Measurements from ENCODE around the gene ENTREP1.
A peak's percentile ranks its signal among the peaks of the same experiment; 100 is the strongest.
"Not testable (repeated sequence)": the region's sequence is repeated elsewhere in the genome, so short reads cannot be mapped to it uniquely, and the experiment has no call there.

The ENTREP1 gene

DNA sequence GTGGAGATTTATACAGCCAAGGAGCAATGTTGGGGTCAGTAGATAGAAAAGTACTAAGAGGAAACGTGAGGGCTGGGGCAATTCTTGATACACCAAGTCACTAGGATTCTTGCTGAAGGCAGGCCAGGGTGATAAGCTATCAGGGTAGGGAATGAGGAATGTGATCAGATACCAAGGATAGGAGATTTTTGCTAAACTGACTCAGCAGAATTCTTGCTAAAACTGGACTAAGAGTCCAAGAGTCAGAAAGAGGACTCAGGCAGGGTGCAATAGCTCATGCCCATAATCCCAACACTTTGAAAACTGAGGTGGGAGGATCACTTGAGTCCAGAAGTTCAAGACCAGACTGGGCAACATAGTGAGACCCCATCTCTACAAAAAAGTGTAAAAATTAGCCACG is 71.7 kb downstream of the ENTREP1 start:
- no peak for DNase-seq (ENCODE audit: extremely low spot score, insufficient read length, low read depth)
- no peak for FAIRE-seq

DNA sequence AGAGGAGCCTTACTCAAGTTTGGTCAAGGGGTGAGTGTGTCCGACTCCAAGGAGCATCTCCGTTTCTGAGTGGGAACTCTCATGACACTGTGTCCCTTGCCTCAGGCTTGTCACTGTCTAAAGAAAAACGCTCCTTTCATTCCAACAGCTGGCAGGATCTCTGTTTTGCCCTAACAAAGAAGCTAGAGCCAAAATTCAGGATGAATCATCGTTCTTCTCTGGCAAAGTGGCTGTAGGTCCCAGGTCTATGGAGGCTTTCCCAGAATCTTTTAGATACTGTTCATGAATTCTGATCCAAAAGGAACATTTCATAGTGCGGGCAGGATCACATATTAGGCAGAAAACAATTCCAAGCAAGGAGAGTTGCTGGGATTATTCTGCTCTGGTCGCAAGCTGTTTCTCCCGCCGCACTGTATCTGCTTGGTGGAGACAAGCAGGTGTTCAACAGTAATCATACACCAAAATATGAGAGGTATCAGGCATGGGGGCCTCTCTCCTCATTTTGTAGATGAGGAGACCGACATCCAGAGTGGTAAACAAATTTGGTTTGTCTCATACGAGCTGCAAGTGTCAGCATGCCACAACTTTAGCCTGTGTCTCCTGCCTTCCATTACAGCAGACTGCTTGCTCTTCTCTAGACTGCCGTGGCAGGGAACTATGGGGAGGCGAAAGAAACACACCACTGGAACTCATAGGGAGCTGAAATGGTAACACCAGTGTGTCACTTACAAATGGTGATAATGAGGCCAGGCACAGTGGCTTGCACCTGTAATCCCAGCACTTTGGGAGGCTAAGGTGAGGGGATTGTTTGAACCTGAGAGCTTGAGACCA is 72.6 kb downstream of the ENTREP1 start:
- DNase-seq (ENCODE audit: extremely low spot score, insufficient read length, low read depth) (no peak), FAIRE-seq (no peak)

DNA sequence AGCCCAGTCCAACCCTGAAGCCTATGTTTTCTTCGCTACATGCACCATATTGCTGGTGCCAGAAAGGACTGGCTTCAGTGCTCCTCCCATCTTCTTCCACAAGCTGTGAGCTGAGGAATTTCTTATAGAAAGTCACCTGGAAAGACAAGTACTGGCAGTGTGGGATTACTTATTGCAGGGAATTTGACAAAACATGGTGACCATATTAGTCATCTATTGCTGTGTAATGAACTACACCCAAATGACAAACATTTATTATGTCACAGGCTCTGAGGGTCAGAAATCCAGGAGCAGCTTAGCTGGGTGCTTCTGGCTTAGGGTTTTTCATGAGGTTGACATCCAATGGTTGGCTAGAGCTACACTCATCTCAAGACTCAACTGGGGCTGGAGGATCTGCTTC is 75.5 kb downstream of the ENTREP1 start:
- no peak for DNase-seq (ENCODE audit: extremely low spot score, insufficient read length, low read depth)
- FAIRE-seq, result no peak

DNA sequence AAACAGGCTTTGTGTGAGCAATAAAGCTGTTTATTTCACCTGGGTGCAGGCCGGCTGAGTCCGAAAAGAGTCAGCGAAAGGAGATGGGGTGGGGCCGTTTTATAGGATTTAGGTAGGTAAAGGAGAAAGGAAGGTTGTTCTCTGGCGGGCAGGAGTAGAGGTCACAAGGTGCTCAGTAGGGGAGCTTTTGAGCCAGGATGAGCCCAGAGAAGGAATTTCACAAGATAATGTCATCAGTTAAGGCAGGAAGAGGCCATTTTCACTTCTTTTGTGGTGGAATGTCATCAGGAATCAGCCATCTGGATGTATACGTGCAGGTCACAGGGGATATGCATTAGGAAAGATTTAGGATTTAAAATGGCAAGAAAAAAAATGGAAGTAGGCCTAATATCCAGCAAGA is 84.9 kb downstream of the ENTREP1 start:
- FAIRE-seq; DNase-seq (ENCODE audit: extremely low spot score, insufficient read length, low read depth): not testable (repeated sequence)

DNA sequence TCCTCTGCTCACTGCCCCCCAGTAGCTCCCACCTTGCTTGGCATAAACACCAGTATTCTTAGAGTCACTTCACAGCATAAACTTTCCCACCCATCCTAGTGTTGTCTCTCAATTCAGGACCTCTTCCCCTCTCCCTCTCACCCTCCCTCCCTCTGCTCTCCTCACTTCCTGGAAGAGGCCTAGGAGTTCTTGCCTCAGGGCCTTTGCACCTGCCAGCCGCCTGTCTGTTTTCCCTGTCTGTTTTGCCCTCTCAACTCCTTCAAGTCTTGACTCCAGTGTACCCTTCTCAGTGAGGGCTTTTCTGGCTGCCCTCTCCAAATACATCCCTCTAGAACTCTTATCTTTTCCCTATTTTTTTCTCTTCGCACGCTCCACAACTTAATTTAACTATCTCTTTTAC is 86.2 kb downstream of the ENTREP1 start:
- DNase-seq (ENCODE audit: extremely low spot score, insufficient read length, low read depth) (no peak), FAIRE-seq (no peak)

DNA sequence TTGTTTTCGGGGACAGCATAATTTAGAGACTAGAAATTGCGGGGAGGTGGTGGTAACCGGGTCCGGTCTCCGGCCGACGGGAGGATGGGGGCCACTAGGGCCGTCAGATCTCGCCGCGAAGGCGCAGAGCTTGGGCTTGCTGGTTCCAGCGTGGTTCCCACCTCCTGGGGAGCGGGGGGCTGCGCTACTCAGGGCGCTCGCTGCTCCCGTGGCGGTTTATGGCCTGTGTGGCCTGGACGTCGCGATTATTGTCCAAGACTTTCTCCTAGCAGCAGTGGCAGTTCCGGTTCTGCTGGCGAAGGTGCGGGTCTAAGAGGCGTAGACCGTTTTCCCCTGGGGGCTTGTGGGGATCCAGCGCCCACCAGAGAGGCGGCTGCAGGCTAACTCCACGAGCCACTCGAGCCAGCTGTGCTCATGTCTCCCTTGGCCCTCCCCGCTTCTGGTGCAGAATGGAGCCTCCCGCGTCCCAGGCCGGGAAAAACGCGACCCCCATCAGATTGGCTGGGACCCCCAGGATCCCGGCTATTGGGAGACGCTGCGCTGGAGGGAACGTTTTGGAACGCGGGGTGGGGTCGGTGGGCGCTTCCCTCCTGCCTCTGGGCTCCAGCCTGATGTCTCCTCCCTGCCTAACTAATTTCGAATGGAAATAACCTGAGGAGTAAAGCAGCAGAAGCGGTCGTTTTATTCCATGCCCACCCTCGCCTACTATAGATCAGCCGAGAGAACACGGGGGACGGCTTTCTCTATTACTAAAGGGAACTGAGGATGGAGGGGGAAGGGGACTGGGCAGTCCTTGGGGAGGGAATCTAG is 87.1 kb downstream of the ENTREP1 start:
- DNase-seq (ENCODE audit: extremely low spot score, insufficient read length, low read depth) (no peak), FAIRE-seq (no peak)

DNA sequence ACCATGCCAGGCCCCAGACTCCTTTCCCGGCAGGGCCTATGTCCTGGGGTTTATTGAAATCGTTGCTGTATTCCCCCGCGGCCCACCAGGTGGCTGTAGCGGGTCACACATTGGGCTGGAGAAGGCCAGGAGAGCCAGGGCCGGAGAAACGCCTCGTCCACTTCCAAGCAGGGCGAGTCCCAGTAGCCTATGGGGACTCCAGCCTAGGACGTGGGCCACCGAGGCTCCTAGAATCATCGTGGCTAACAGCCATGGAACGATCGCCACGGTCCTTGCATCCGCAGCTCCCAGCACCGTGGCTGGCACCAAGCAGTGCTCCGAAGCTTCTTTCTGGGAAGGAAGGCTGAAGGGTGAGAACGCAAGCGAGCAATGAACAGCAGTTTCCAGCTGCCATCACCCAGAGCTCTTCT is 87.7 kb downstream of the ENTREP1 start:
- FAIRE-seq (no peak), DNase-seq (ENCODE audit: extremely low spot score, insufficient read length, low read depth) (no peak)

DNA sequence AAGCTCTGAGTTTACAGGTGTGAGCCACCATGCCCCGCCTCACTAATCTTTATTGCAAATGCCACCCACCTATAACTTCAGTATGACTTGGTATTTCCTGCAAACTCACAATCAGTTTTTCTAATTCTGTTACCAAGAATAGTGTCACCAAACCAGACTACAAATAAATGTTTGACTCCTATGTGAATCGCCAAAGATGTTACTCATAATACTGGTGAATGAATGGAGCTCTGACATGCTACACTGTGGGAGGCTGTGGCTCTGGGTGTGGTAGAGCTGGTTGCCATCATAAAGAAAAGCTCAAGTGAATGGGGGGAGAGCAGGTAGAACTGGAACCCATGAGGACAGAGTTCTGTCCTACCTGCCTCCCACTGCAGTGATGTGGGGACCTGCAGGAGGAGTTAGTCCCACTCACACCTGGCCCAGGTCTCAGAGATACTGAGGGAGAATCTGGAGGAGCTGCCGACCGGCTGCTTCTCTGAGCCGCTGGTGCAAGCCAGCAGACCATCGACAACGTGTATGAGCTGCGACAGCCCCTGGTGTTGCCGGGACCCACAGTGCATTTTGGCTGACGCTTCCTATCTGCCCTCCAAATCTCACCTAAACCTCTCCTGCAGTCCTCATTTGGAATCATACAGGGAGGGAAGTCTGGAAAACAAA is 95.7 kb downstream of the ENTREP1 start:
- FAIRE-seq (no peak), DNase-seq (ENCODE audit: extremely low spot score, insufficient read length, low read depth) (no peak)

DNA sequence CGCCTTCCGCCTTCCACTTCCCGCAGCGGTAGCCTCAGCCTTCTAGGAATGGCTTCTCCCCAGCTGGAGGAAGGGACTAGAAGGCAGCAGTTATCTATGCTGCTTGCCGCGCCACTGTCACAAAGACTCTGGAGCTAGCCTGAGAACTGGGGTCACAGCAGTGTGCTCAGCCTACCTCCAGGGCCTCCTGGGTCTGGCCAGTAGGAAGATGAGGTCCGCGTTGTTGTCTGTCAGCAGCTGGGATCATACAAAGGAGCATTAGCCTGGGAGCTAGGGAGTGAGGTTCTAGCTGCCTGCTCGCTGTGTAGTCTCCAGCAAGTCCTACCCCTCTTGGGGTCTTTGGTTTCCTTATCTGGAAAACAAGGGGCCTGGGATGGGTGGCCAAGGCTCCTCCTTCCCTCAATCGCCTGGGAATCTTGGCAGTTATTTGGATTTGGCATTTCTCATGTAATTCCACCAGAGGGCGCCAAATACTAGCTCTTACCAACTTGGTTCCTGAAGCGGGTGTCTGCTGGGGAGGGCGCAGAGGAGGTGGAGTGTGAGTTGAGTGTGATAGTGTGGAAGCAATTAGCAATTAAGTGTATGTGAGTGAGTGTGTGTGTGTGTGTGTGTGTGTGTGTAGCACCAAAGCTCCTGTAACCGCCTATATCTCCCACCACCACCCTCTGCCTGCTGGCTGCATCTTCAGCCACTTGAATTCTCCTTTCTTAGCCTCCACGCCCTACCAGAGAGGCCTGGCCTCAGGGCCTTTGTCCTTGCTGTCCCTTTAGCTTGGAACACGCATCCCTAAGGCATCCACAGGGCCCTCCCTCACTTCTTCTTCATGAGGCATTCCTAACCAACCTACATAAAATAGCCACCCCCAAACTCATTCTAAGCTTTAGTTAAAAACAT is 97.1 kb downstream of the ENTREP1 start:
- peak; percentile 78 for FAIRE-seq

DNA sequence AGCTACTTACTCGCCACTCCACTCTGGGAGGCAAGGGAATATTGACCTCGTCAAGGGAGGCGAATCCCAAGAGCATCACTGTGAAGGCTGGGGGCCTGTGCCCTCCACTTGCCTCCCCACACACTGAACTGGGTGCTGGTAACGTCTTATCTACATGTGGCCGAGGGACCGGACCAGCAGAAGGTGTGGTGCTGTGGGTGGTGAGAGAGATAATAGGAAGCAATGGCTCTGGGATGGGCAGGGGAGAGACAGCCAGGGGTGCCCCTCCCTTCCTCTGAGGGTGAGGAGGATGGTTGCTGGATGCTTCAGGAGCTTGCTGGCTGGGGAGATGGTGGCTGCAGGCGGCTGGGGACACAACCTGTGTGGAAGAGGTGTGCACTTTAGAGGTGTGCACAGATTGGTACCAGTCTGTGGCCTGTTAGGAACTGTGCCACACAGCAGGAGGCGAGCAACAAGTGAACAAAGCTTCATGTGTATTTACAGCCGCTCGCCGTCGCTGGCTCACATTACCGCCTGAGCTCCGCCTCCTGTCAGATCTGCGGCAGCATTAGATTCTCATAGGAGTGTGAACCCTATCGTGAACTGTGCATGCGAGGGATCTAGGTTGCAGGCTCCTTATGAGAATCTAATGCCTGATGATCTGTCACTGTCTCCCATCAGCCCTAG is 100.3 kb downstream of the ENTREP1 start:
- no peak for FAIRE-seq
- DNase-seq (ENCODE audit: extremely low spot score, insufficient read length, low read depth), result no peak

More for the DNA sequence above, 97.1 kb downstream of the ENTREP1 start:
- DNase-seq (ENCODE audit: extremely low spot score, insufficient read length, low read depth), result peak; percentile 59

DNA sequence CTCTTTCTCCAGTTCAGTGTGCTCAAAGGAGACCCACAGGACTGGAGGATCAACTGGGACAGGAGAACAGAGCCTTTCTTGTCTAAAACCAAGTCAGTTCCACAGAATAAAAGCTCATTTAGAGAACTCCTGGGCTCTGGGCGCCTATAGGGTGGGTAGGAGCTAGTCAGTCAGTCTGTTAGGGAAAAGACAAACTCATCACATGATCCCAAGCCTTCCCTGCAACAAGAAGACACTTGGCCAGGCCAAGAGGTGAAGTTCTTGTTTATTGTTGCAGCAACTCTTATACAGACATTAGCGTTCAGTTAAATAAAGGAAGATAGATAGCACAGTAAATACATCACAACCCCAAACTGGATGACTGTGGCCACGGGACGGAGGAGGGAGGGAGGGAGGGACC is 102.3 kb downstream of the ENTREP1 start:
- FAIRE-seq (no peak), DNase-seq (ENCODE audit: extremely low spot score, insufficient read length, low read depth) (no peak)

DNA sequence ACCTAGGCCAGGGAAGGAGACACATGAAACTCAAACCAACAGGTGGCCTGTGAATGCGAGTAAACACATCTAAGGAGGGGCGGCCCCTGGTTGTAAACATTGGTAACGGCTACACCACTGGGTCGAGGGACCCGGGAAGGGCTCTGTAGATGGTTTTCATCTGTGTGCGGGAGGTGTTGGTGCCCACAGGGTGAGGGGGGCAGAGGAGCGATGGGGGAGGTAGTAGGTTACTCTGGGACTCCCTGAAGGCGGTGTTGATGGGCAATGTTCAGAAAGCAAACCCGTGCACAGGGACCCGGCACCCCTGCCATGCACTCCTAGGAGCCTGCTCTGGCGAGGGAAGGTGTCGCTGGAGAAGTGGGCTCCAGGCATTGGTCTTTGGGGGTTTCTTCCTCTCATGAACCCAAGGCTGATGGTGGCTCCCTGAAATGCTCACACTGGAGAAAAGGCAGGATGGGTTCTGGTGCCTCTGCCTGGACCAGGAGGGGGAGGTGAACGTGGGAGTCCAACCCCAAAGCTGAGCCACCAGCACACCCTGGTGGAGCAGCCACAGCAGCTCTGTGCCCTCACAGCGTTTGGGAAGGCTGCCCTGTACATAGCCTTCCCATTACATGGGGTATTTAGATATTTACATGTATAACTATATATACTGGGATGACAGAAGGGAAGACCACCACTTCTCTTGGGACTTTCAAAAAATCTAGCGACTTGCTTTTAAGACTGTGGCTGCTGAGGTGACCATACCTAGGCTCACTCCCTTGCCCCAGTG is 103.2 kb downstream of the ENTREP1 start:
- FAIRE-seq (no peak), DNase-seq (ENCODE audit: extremely low spot score, insufficient read length, low read depth) (no peak)

DNA sequence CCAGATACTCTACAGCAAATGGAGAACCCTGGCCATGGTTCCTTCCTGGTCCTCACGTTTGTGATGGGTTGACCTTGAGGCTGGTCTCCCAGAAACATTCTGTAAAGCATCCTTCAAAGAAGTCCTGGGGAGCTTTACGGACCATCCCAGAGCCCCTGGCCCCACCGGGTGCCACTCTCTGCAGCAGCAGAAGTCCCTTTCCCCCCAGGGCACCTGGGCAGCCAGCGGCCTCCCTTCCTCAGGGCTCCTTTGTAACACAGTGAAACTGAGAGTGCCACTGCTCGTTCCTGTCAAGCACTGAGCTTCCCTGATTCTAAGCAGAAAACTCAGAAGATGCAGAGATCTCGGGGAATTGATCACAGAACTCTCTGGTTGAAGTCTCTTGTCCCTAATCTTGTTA is 104.3 kb downstream of the ENTREP1 start:
- FAIRE-seq (no peak), DNase-seq (ENCODE audit: extremely low spot score, insufficient read length, low read depth) (no peak)

DNA sequence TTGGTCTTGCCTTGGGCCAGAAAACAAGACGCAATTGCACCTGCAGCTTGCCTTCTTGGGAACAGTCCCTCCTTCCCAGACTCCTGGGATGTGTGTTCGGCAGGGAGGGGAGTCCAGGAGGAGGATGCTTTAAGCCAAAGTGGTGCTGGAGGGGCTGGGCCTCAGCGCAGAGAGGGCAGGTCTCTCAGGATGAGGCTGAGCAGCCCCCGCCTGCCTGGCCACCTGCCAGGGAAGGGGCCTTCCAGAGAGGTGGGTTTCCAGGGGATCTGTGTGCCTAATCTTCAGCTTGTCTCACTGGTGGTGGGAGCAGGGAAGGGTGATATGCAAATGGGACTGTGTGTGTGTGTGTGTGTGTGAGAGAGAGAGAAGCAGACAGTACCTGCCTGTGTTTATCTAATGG is 105.2 kb downstream of the ENTREP1 start:
- no peak for FAIRE-seq
- DNase-seq (ENCODE audit: extremely low spot score, insufficient read length, low read depth), result no peak

DNA sequence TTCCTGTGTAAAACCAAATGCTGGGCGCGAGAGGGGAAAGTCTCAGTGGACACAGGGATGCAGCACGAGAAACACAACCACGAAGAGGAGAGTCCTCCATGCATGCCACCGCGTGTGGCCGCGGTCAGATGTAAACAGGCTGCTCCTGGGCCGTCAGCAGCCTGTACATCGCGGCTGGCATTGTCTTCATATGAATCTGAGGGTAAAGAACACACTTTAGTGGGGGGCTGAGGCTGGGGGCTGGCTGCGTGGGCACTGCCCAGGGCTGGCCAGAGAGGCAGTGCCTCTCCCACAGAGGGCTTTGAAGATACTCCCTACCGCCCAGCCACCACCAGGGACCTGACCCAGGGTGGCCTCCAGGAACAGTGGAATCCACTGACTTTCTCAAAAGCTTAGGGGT is 106.2 kb downstream of the ENTREP1 start:
- FAIRE-seq, result no peak
- no peak for DNase-seq (ENCODE audit: extremely low spot score, insufficient read length, low read depth)

DNA sequence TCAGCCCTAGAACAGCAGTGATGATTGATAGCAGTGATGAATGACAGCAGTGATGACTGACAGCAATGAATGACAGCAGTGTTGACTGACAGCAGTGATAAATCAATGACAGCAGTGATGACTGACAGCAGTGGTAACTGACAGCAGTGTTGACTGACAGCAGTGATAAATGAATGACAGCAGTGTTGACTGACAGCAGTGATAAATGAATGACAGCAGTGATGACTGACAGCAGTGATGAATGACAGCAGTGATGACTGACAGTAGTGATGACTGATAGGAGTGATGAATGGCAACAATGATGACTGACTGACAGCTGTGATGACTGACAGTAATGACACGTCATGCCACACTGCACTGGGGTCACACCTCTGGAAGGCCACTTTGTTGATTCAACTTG is 106.8 kb downstream of the ENTREP1 start:
- FAIRE-seq (no peak), DNase-seq (ENCODE audit: extremely low spot score, insufficient read length, low read depth) (no peak)

DNA sequence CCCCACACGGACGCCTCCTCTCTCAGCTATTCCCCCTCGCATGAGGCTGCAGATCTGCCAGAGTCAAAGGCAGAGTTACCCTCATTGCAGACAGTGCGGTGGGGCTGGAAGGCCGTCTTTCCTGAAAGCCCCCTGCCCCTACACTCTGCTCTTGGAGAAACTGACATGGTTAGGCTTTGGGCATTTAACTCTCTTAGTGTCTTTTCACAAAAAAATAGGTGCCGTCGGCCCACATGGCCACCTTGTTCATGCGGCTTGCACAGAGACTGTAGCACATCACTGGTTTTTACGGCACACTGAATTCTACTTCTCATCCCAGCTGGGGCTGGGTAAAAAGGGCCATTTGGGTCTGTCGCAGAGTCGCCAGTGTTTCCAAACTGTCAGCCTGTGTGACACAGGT is 107.6 kb downstream of the ENTREP1 start:
- DNase-seq (ENCODE audit: extremely low spot score, insufficient read length, low read depth) (no peak), FAIRE-seq (no peak)

DNA sequence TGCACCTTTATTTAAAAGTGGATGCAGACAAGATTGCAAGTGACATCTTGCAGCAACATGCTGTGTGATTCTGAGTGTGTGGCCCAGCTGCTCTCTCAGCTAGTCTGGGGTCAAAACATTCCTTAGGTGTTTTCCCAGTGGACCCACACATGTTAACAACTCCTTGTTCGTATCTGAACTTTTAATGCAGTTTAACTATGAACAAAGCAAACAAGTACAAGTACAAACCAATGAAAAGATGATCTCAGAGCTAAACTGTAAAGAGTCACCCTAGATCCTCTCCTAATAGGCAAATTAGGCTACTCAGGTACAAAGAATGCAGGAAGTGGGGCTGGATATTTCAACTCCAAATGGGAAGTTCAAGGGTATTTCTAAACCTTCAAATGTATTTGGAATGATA is 108.4 kb downstream of the ENTREP1 start:
- no peak for FAIRE-seq
- no peak for DNase-seq (ENCODE audit: extremely low spot score, insufficient read length, low read depth)

DNA sequence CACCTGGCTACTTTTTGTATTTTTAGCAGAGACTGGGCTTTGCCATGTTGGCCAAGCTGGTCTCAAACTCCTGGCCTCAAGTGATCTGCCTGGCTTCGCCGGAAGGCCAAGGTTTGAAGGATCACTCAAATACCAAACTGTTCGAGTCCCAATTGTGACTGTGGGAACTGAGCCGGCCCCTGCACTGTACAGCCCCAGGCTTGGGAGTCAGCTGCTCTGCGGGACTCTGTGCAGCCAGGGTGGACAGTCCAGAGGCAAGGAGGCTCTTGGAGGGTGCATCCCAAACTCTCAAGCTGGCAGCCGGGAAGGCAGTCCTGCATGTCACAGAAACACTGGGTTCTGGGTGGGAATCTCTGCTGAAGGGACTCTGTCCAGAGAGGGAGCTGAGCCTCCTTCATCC is 109.0 kb downstream of the ENTREP1 start:
- DNase-seq (ENCODE audit: extremely low spot score, insufficient read length, low read depth) (no peak), FAIRE-seq (no peak)
